ENCODE data around the gene ETS2. TPM values are rescaled to one million over a fixed set of nuclear protein-coding genes. Genes with fewer than 3 reads are reported as not detected.
"Not testable (repeated sequence)": the region's sequence is repeated elsewhere in the genome, so short reads cannot be mapped to it uniquely, and the experiment has no call there.

Gene ETS2
- polyA plus RNA-seq, 3 donors from 2014 or later = 3.2 to 7.3 (median 4.2) TPM

DNA sequence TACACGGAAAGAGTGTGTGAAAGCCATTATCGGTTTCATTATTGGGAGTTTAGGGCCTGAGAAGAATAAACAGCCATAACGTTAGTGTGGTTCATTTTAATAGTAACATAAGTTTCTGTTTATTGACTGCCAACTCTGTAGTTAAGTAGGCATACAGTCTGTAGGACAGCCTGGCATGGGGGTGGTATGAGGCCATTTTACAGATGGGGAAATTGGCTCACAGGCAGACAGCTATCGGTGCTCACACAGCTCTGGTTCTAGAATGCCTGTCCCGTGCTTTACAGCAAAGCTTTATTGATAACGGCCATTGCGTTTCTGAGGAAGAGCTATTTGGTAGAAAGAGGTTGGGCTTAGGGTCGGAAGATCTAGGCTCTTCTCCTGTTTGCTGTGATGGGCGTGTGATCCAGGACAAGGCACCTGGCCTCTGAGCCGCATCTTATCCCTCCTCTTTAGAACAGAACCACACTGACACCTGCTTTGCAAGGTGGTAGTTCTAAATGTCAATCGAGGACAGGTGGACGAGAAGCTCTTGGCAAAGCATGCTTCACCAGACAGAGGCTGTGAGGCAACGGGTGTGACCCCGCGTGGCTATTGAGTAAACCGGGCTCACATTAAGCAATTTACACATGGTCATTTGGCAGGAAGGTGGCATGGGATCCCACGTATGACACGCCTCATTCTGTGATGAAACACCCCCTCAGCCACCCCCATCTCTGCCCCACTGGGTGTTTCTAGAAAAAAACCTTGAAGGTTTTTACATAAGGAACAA is 14.9 kb downstream of the ETS2 start:
- no peak for DNase-seq
- Mint-ChIP-seq H3K27me3 (ENCODE audit: low read depth in 3 of 3) (no peaks in the 10 kb centered on the region), H3K4me1 (no peaks in the 10 kb centered on the region), H3K36me3 (peaks cover 41 to 69% (median 44%) of the 10 kb centered on the region in 3 donors), H3K9me3 (no peaks in the 10 kb centered on the region), H3K4me3 (no peak overlapping the region), H3K27ac (no peak overlapping the region)

DNA sequence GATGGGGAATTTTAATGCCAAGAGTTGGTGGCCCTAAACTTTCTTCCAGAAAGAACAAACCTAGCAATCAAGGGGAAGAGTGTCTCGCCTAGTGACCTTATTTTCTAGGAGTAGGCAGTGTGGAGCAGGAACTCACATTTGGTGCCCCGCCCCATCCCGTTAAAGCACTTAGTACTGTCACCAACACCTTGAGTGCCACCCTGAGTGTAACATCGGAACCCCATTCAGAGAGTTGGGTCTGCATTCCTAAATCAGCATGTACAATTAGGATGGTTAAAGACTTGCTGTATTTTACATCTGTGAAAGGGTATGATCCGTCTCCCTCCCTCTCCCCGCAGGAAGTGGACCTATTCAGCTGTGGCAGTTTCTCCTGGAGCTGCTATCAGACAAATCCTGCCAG is 15.5 kb downstream of the ETS2 start:
- no peaks in the 10 kb centered on the region for H3K9me3 Mint-ChIP-seq
- no peaks in the 10 kb centered on the region for H3K4me1 Mint-ChIP-seq
- peaks cover 40 to 67% (median 44%) of the 10 kb centered on the region in 3 donors for H3K36me3 Mint-ChIP-seq
- no peak overlapping the region for H3K4me3 Mint-ChIP-seq
- DNase-seq = no peak
- H3K27ac Mint-ChIP-seq = no peak overlapping the region
- H3K27me3 Mint-ChIP-seq (ENCODE audit: low read depth in 3 of 3) = no peaks in the 10 kb centered on the region

DNA sequence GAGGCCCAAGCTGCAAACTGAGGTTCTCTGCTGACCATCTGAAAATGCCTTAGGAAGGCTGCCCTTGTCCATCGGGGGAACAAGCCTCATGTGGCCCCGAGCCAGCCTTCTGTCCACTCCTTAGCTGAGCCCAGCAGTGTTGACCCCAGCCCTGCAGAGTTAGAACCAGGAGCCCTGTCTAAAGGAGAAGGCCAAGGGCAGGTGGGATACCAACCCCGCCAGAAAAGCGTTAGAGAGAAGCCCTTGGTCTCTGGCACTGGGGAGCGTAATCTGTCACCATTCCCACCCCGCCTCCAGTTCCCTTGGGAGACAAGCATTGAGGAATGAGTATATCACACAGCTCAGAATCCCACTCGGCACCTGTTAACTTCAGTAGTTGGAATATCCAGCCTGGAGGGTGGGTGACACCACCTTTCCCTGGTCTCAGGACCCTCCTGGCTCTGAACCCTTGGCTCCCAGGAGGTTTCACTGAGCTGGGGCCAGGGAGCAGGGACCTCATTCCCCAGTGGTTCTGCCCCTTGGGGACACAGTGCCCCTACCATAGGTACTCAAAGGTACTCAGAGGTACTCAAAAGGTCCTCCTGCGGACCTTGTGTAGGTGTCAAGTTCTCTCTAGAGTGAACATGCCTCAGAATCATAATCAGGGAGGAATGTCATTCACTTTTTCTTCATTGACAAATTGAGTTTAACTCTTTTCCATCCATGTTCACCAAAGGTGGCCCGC is 16.4 kb downstream of the ETS2 start:
- DNase-seq = no peak
- H3K9me3 Mint-ChIP-seq = no peaks in the 10 kb centered on the region

DNA sequence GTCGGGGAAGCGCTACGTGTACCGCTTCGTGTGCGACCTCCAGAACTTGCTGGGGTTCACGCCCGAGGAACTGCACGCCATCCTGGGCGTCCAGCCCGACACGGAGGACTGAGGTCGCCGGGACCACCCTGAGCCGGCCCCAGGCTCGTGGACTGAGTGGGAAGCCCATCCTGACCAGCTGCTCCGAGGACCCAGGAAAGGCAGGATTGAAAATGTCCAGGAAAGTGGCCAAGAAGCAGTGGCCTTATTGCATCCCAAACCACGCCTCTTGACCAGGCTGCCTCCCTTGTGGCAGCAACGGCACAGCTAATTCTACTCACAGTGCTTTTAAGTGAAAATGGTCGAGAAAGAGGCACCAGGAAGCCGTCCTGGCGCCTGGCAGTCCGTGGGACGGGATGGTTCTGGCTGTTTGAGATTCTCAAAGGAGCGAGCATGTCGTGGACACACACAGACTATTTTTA is 17.1 kb downstream of the ETS2 start:
- Mint-ChIP-seq H3K4me1 (no peaks in the 10 kb centered on the region), H3K27me3 (ENCODE audit: low read depth in 3 of 3) (peaks cover 0 to under 1% (median 0%) of the 10 kb centered on the region in 3 donors), H3K9me3 (no peaks in the 10 kb centered on the region), H3K4me3 (no peak overlapping the region), H3K36me3 (peaks cover 27 to 54% (median 31%) of the 10 kb centered on the region in 3 donors), H3K27ac (no peak overlapping the region)
- DNase-seq = no peak

More for the DNA sequence above, 16.4 kb downstream of the ETS2 start:
- H3K4me1 Mint-ChIP-seq = no peaks in the 10 kb centered on the region
- no peak overlapping the region for H3K27ac Mint-ChIP-seq
- no peak overlapping the region for H3K4me3 Mint-ChIP-seq
- no peaks in the 10 kb centered on the region for H3K27me3 Mint-ChIP-seq (ENCODE audit: low read depth in 3 of 3)
- H3K36me3 Mint-ChIP-seq = peaks cover 31 to 61% (median 35%) of the 10 kb centered on the region in 3 donors

DNA sequence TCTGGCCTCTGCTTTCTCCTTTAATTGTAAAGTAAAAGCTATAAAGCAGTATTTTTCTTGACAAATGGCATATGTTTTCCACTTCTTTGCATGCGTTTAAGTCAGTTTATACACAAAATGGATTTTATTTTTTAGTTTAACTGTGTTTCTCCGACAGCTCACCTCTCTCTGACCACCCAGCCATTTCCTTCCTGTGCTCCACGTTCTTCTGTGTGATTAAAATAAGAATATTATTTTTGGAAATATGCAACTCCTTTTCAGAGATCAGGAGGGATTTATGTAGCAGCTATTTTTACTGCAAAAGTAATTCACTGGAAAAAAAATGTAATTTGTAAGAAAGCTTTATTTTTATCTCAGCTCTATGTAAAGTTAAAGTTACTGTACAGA is 18.0 kb downstream of the ETS2 start:
- Mint-ChIP-seq H3K4me3 (no peak overlapping the region), H3K27me3 (ENCODE audit: low read depth in 3 of 3) (peaks cover 0 to 2% (median 0%) of the 10 kb centered on the region in 3 donors), H3K36me3 (peaks cover 25 to 46% (median 26%) of the 10 kb centered on the region in 3 donors), H3K27ac (no peak overlapping the region), H3K9me3 (no peaks in the 10 kb centered on the region), H3K4me1 (no peaks in the 10 kb centered on the region)
- no peak for DNase-seq

DNA sequence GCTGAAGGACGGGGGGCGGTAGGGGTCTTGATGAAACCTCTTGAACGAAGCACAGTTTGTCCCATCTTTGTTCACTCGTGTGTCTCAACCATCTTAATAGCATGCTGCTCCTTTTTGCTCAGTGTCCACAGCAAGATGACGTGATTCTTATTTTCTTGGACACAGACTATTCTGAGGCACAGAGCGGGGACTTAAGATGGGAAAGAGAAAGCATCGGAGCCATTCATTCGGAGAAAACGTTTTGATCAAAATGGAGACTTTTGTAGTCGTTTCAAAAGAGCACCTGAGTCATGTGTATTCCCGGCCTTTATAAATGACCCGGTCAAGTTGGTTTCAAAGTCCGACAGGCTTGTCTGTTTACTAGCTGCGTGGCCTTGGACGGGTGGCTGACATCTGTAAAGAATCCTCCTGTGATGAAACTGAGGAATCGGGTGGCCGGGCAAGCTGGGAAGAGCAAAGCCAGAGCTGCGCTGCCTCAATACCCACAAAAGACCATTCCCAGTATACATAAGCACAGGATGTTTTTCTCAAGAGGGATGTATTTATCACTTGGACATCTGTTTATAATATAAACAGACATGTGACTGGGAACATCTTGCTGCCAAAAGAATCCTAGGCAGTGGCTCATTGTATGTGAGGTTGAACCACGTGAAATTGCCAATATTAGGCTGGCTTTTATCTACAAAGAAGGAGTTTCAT is 18.5 kb downstream of the ETS2 start:
- no peak for DNase-seq
- no peak overlapping the region for H3K27ac Mint-ChIP-seq
- peaks cover 20 to 41% (median 20%) of the 10 kb centered on the region in 3 donors for H3K36me3 Mint-ChIP-seq
- H3K4me1 Mint-ChIP-seq = no peaks in the 10 kb centered on the region
- no peaks in the 10 kb centered on the region for H3K9me3 Mint-ChIP-seq
- H3K4me3 Mint-ChIP-seq = no peak overlapping the region
- peaks cover 0 to 2% (median 0%) of the 10 kb centered on the region in 3 donors for H3K27me3 Mint-ChIP-seq (ENCODE audit: low read depth in 3 of 3)

DNA sequence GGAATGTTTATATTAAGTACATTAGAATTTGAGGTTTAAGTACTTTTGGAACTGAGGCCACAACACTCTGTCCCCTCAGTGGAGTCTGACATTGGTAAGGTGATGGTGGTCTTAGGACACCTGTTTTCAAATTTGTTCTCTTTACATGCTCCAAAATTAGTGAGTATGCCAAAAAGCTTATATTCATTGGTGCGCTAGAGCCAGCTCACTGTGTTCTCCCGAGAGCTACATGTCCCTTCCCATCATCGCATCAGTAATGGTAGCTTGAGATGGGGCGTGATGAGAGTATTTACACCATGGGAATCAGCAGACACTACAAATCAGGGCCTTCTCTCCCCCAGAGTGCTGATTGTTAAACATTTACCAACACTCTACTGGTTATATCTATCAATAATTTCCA is 19.5 kb downstream of the ETS2 start:
- H3K36me3 Mint-ChIP-seq = peaks cover 15 to 31% (median 17%) of the 10 kb centered on the region in 3 donors
- H3K27me3 Mint-ChIP-seq (ENCODE audit: low read depth in 3 of 3) = peaks cover 0 to 2% (median 0%) of the 10 kb centered on the region in 3 donors
- no peaks in the 10 kb centered on the region for H3K4me1 Mint-ChIP-seq
- H3K27ac Mint-ChIP-seq = no peak overlapping the region
- no peak overlapping the region for H3K4me3 Mint-ChIP-seq
- H3K9me3 Mint-ChIP-seq = no peaks in the 10 kb centered on the region
- DNase-seq = no peak

DNA sequence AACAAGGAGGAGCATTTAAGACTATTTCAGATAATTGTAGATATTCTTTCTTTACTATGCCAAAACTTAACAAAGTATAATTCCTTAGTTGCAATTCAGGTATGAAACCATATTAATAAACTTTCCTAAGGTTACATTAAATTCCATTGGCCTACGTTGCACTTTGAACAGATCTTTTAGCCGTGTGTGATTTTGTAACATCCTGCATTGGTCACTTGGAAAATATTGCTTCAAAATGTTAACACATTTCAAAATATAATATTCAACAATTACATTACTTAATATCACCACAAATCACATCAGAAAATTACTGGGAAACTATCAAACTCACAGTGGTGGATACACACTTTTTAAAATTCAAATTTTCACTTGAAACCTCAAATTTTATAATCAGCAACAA is 20.2 kb downstream of the ETS2 start:
- Mint-ChIP-seq H3K9me3 (no peaks in the 10 kb centered on the region), H3K4me1 (peaks cover under 1 to 4% of the 10 kb centered on the region in 2 donors), H3K4me3 (no peak overlapping the region), H3K36me3 (peaks cover 10 to 25% (median 11%) of the 10 kb centered on the region in 3 donors), H3K27me3 (ENCODE audit: low read depth in 3 of 3) (peaks cover 2% of the 10 kb centered on the region in 3 donors), H3K27ac (no peak overlapping the region)
- no peak for DNase-seq

DNA sequence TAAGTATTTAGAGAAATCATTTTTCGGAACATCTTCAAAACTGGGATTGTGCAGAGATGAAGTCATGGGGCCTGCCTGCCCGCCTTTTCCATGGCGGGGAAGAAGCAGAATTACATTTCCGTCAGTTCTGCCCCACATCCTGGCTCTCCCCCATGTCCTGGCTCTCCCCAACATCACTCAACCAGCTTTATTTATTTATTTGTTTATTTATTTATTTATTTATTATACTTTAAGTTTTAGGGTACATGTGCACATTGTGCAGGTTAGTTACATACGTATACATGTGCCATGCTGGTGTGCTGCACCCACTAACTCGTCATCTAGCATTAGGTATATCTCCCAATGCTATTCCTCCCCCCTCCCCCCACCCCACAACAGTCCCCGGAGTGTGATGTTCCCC is 22.4 kb downstream of the ETS2 start:
- not testable (repeated sequence) for H3K4me3 Mint-ChIP-seq; H3K36me3 Mint-ChIP-seq; H3K27me3 Mint-ChIP-seq (ENCODE audit: low read depth in 3 of 3); H3K27ac Mint-ChIP-seq; H3K9me3 Mint-ChIP-seq; DNase-seq
- H3K4me1 Mint-ChIP-seq = peaks cover 9 to 14% of the 10 kb centered on the region in 2 donors

DNA sequence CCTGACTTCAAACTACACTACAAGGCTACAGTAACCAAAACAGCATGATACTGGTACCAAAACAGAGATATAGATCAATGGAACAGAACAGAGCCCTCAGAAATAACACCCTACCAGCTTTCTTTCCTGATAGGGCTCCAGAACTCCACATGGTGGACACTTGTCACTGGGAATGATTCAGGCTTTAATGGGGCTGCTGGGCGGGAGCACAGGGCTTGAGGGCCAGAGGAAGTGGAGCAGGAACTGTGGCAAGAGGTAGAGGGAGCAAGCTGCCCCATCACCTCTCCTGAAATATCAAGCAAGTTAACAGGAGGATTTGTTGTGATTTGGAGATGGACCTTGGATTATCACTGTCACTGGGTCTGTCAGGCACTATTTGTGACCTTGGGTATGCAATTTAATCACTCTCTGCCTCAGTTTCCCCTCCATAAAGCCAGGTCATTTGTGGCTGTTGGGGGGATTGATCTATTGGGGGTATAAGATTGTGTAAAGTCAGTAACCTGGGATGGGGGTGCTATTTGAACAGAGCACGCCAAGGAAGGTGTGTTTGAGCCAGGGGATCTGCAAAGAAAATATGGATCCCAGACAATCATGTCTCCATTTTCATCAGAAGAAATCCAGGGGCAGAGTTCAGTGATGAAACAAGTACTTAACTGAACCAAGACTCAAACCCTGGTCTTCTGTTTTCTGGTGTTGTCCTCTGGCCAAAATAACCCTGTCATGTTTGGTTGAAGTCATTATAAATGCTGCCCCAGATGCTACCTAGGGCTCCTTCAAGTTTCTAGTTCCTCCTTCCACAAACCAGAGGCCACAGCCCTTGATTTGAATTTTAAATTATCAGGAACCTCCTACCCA is 25.2 kb downstream of the ETS2 start:
- H3K9me3 Mint-ChIP-seq = no peaks in the 10 kb centered on the region
- no peak for DNase-seq
- H3K4me1 Mint-ChIP-seq = peaks cover 9 to 14% of the 10 kb centered on the region in 2 donors
- peak overlapping the region in 1 of 6 donors; percentile 58 for H3K27ac Mint-ChIP-seq
- peaks cover 2 to 19% (median 6%) of the 10 kb centered on the region in 3 donors for H3K27me3 Mint-ChIP-seq (ENCODE audit: low read depth in 3 of 3)
- no peak overlapping the region for H3K4me3 Mint-ChIP-seq
- H3K36me3 Mint-ChIP-seq = no peaks in the 10 kb centered on the region

DNA sequence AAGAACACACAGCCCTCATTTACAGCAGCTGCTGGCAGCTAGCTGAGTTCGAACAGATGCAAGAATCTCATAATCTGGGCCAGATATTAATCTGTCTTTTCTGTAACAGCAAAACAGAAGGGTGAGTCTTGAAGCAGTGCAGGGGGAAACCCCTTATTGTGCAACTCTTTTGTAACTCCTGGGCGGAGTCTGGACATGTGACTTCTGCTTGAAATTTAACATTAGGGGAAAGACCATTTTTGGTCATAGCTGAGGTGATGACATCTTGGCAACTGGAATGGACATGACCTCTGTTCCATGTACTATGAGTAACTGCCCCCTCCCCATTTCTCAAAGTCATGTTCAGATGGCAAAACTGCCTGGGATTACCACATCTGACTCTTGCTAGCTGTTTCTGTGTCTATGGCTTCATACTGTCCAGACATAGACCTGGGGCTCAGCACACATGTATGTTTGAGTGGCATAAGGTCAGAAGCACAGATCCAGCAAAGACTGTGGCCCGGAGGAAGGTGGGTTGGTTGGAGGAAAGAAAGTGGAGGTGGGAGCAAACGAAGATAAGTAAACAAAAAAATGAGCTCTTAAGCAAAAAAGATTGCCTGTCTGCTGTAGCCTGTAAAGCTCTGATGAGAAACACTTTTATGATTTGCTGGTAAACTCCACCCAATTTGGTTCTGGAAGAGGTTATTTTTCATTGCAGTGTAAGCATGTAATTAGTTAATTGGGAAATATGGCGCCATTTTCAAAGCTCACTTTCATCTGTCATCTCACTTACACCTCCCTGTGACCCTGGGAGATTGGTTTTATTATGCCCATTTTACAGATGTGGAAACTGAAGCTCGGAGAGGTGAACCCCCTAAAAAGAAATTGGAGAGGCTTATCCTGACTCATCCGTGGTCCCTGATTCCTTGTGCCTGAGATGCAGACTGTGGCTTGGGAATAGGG is 26.1 kb downstream of the ETS2 start:
- H3K27me3 Mint-ChIP-seq (ENCODE audit: low read depth in 3 of 3) = peaks cover 2 to 22% (median 6%) of the 10 kb centered on the region in 3 donors
- H3K4me1 Mint-ChIP-seq = peaks cover 9 to 14% of the 10 kb centered on the region in 2 donors
- peak; percentile 16 to 39 (median 28) for DNase-seq
- no peak overlapping the region for H3K27ac Mint-ChIP-seq
- no peaks in the 10 kb centered on the region for H3K9me3 Mint-ChIP-seq
- no peak overlapping the region for H3K4me3 Mint-ChIP-seq
- H3K36me3 Mint-ChIP-seq = no peaks in the 10 kb centered on the region

DNA sequence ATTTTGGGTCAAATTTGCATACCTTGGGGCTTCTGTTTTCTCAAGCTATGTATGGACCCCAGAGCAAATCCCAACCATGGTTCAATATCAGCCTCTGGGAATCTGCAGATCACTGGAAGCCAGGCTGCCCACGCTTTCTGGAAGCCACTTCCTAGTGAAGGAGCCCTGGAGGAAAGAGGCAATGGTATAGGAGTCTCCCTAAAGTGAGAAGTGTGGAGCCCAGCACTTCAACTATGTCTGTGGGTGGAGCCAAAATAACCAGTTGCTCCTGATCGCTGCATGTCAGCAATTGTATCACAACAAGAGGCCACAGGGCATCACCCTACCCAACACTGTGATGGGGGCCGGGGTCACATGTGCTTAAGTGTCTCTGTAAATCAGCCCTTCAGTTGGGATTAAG is 26.9 kb downstream of the ETS2 start:
- no peak overlapping the region for H3K27ac Mint-ChIP-seq
- no peak overlapping the region for H3K4me3 Mint-ChIP-seq
- no peak for DNase-seq
- H3K36me3 Mint-ChIP-seq = no peaks in the 10 kb centered on the region
- peaks cover 2 to 22% (median 6%) of the 10 kb centered on the region in 3 donors for H3K27me3 Mint-ChIP-seq (ENCODE audit: low read depth in 3 of 3)
- H3K9me3 Mint-ChIP-seq = no peaks in the 10 kb centered on the region
- peaks cover 9 to 14% of the 10 kb centered on the region in 2 donors for H3K4me1 Mint-ChIP-seq
